ENCODE results near the gene DUSP12. TPM values are rescaled to one million over a fixed set of nuclear protein-coding genes. Genes with fewer than 3 reads are reported as not detected.
"Not testable (repeated sequence)": the region's sequence is repeated elsewhere in the genome, so short reads cannot be mapped to it uniquely, and the experiment has no call there.

Gene DUSP12
- total RNA-seq, 1 donor from 2014 or later = 16.2 TPM

GRCh38 chr1:161768986-161769672 is 19.5 kb downstream of the DUSP12 start:
- DNase-seq (ENCODE audit: low spot score) = no peak

- DNase-seq (ENCODE audit: low spot score) = not testable (repeated sequence)
Measured at GRCh38 chr1:161769673-161770045, 20.1 kb downstream of the DUSP12 start.

- DNase-seq (ENCODE audit: low spot score) = no peak
Measured at GRCh38 chr1:161770250-161770649, 20.7 kb downstream of the DUSP12 start.

GRCh38 chr1:161771161-161771560 is 21.6 kb downstream of the DUSP12 start:
- no peak for DNase-seq (ENCODE audit: low spot score)

GRCh38 chr1:161771973-161772372 is 22.4 kb downstream of the DUSP12 start:
- DNase-seq (ENCODE audit: low spot score) = no peak

- DNase-seq (ENCODE audit: low spot score) = no peak
Measured at GRCh38 chr1:161772397-161772796, 22.8 kb downstream of the DUSP12 start.

- no peak for DNase-seq (ENCODE audit: low spot score)
Measured at GRCh38 chr1:161773791-161774190, 24.2 kb downstream of the DUSP12 start.

GRCh38 chr1:161777261-161777660 is 27.7 kb downstream of the DUSP12 start:
- no peak for DNase-seq (ENCODE audit: low spot score)

GRCh38 chr1:161778522-161778921 is 28.9 kb downstream of the DUSP12 start:
- DNase-seq (ENCODE audit: low spot score) = no peak

GRCh38 chr1:161779393-161779792 is 29.8 kb downstream of the DUSP12 start:
- DNase-seq (ENCODE audit: low spot score) = no peak

GRCh38 chr1:161781995-161782394 is 32.4 kb downstream of the DUSP12 start:
- DNase-seq (ENCODE audit: low spot score) = no peak

GRCh38 chr1:161782886-161783285 is 33.3 kb downstream of the DUSP12 start:
- DNase-seq (ENCODE audit: low spot score) = no peak

GRCh38 chr1:161784968-161785367 is 35.4 kb downstream of the DUSP12 start:
- no peak for DNase-seq (ENCODE audit: low spot score)

- no peak for DNase-seq (ENCODE audit: low spot score)
Measured at GRCh38 chr1:161787355-161787754, 37.8 kb downstream of the DUSP12 start.

GRCh38 chr1:161790587-161791317 is 41.2 kb downstream of the DUSP12 start:
- no peak for DNase-seq (ENCODE audit: low spot score)

- DNase-seq (ENCODE audit: low spot score) = no peak
Measured at GRCh38 chr1:161791904-161792655, 42.5 kb downstream of the DUSP12 start.

- no peak for DNase-seq (ENCODE audit: low spot score)
Measured at GRCh38 chr1:161792740-161793139, 43.2 kb downstream of the DUSP12 start.

- no peak for DNase-seq (ENCODE audit: low spot score)
Measured at GRCh38 chr1:161799792-161800191, 50.2 kb downstream of the DUSP12 start.

- no peak for DNase-seq (ENCODE audit: low spot score)
Measured at GRCh38 chr1:161801955-161802354, 52.4 kb downstream of the DUSP12 start.

GRCh38 chr1:161803181-161803580 is 53.6 kb downstream of the DUSP12 start:
- no peak for DNase-seq (ENCODE audit: low spot score)

- DNase-seq (ENCODE audit: low spot score) = no peak
Measured at GRCh38 chr1:161805399-161806197, 56.0 kb downstream of the DUSP12 start.

Measured in mesenteric fat pad (tissue), 1 donor.